Measurements from ENCODE around the gene SLC16A3.
"Not testable (repeated sequence)": the region's sequence is repeated elsewhere in the genome, so short reads cannot be mapped to it uniquely, and the experiment has no call there.

The SLC16A3 gene

GRCh38 chr17:82253179-82253544 lies 24.3 kb downstream of the SLC16A3 start:
- no peaks in the 10 kb centered on the region for H3K27me3 ChIP-seq (replicated peaks; ENCODE audit: insufficient read depth, low read length)
- no peak overlapping the region for H3K4me3 ChIP-seq (ENCODE audit: low read length)
- no peaks in the 10 kb centered on the region for H3F3A ChIP-seq (ENCODE audit: insufficient read depth, low read length)
- no peak overlapping the region for H3K27ac ChIP-seq (ENCODE audit: low read length)
- no peaks in the 10 kb centered on the region for H3K9me2 ChIP-seq (replicated peaks; ENCODE audit: insufficient read depth, low read length)
- H3K9me3 ChIP-seq (replicated peaks; ENCODE audit: insufficient read depth, low read length) = no peaks in the 10 kb centered on the region
- no peak overlapping the region for H3K4me2 ChIP-seq (ENCODE audit: low read depth, low read length)
- no peak overlapping the region for H3K9ac ChIP-seq (ENCODE audit: low read length)
- peaks cover 17% of the 10 kb centered on the region for H3K36me3 ChIP-seq (replicated peaks; ENCODE audit: insufficient read depth, low read length)
- TF ChIP-seq, protein P1, sequence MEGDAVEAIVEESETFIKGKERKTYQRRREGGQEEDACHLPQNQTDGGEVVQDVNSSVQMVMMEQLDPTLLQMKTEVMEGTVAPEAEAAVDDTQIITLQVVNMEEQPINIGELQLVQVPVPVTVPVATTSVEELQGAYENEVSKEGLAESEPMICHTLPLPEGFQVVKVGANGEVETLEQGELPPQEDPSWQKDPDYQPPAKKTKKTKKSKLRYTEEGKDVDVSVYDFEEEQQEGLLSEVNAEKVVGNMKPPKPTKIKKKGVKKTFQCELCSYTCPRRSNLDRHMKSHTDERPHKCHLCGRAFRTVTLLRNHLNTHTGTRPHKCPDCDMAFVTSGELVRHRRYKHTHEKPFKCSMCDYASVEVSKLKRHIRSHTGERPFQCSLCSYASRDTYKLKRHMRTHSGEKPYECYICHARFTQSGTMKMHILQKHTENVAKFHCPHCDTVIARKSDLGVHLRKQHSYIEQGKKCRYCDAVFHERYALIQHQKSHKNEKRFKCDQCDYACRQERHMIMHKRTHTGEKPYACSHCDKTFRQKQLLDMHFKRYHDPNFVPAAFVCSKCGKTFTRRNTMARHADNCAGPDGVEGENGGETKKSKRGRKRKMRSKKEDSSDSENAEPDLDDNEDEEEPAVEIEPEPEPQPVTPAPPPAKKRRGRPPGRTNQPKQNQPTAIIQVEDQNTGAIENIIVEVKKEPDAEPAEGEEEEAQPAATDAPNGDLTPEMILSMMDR (IDR thresholded peaks at IDR 0.05; ENCODE audit: low read length) = no peak
- TF ChIP-seq EZH2 (optimal IDR thresholded peaks at IDR 0.05; ENCODE audit: low read depth, low read length) (no peak), EZH2phosphoT487 (IDR thresholded peaks at IDR 0.05; ENCODE audit: low read length) (no peak)
- no peak overlapping the region for H2AFZ ChIP-seq (ENCODE audit: low read length)
- H3K4me1 ChIP-seq (ENCODE audit: low read length) = no peaks in the 10 kb centered on the region
- DNase-seq = no peak
- H3K79me2 ChIP-seq (ENCODE audit: low read length) = peaks cover 81% of the 10 kb centered on the region
- no peaks in the 10 kb centered on the region for H4K20me1 ChIP-seq (ENCODE audit: insufficient read depth, low read length)

DNA sequence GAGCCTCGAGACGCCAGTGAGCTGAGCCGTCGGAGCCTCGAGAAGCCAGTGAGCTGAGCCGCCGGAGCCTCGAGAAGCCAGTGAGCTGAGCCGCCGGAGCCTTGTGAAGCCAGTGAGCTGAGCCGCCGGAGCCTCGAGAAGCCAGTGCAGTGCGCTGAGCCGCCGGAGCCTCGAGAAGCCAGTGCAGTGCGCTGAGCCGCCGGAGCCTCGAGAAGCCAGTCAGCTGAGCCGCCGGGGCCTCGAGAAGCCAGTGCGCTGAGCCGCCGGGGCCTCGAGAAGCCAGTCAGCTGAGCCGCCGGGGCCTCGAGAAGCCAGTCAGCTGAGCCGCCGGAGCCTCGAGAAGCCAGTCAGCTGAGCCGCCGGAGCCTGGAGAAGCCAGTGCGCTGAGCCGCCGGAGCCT lies 25.3 kb downstream of the SLC16A3 start:
- Histone ChIP-seq H3K36me3 (replicated peaks; ENCODE audit: insufficient read depth, low read length) (peaks cover 17% of the 10 kb centered on the region), H3K79me2 (ENCODE audit: low read length) (peaks cover 81% of the 10 kb centered on the region)
- H3K9me2 ChIP-seq (replicated peaks; ENCODE audit: insufficient read depth, low read length); H3K27me3 ChIP-seq (replicated peaks; ENCODE audit: insufficient read depth, low read length); H4K20me1 ChIP-seq (ENCODE audit: insufficient read depth, low read length); H3K4me3 ChIP-seq (ENCODE audit: low read length); DNase-seq; H3K4me2 ChIP-seq (ENCODE audit: low read depth, low read length); H3F3A ChIP-seq (ENCODE audit: insufficient read depth, low read length); H3K9ac ChIP-seq (ENCODE audit: low read length); H3K27ac ChIP-seq (ENCODE audit: low read length); H3K9me3 ChIP-seq (replicated peaks; ENCODE audit: insufficient read depth, low read length); H3K4me1 ChIP-seq (ENCODE audit: low read length); H2AFZ ChIP-seq (ENCODE audit: low read length): not testable (repeated sequence)

DNA sequence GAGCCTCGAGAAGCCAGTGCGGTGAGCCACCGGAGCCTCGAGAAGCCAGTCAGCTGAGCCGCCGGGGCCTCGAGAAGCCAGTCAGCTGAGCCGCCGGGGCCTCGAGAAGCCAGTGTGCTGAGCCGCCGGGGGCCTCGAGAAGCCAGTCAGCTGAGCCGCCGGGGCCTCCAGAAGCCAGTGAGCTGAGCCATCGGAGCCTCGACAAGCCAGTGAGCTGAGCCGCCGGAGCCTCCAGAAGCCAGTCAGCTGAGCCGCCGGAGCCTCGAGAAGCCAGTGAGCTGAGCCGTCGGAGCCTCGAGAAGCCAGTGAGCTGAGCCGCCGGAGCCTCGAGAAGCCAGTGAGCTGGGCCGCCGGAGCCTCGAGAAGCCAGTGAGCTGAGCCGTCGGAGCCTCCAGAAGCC lies 25.9 kb downstream of the SLC16A3 start:
- H3K27ac ChIP-seq (ENCODE audit: low read length); H3F3A ChIP-seq (ENCODE audit: insufficient read depth, low read length); H3K27me3 ChIP-seq (replicated peaks; ENCODE audit: insufficient read depth, low read length); H3K4me3 ChIP-seq (ENCODE audit: low read length); H4K20me1 ChIP-seq (ENCODE audit: insufficient read depth, low read length); DNase-seq; H3K9me3 ChIP-seq (replicated peaks; ENCODE audit: insufficient read depth, low read length); H3K9ac ChIP-seq (ENCODE audit: low read length); H3K9me2 ChIP-seq (replicated peaks; ENCODE audit: insufficient read depth, low read length); H3K4me2 ChIP-seq (ENCODE audit: low read depth, low read length); H3K4me1 ChIP-seq (ENCODE audit: low read length); H2AFZ ChIP-seq (ENCODE audit: low read length): not testable (repeated sequence)
- Histone ChIP-seq H3K36me3 (replicated peaks; ENCODE audit: insufficient read depth, low read length) (peaks cover 17% of the 10 kb centered on the region), H3K79me2 (ENCODE audit: low read length) (peaks cover 81% of the 10 kb centered on the region)

- no peak overlapping the region for H2AFZ ChIP-seq (ENCODE audit: low read length)
- peaks cover 17% of the 10 kb centered on the region for H3K36me3 ChIP-seq (replicated peaks; ENCODE audit: insufficient read depth, low read length)
- H3K9ac ChIP-seq (ENCODE audit: low read length) = no peak overlapping the region
- H3K4me2 ChIP-seq (ENCODE audit: low read depth, low read length) = no peak overlapping the region
- no peaks in the 10 kb centered on the region for H3K4me1 ChIP-seq (ENCODE audit: low read length)
- no peak for DNase-seq
- no peaks in the 10 kb centered on the region for H4K20me1 ChIP-seq (ENCODE audit: insufficient read depth, low read length)
- H3K27ac ChIP-seq (ENCODE audit: low read length) = no peak overlapping the region
- no peaks in the 10 kb centered on the region for H3F3A ChIP-seq (ENCODE audit: insufficient read depth, low read length)
- peaks cover 74% of the 10 kb centered on the region for H3K79me2 ChIP-seq (ENCODE audit: low read length)
- H3K9me2 ChIP-seq (replicated peaks; ENCODE audit: insufficient read depth, low read length) = no peaks in the 10 kb centered on the region
- no peak overlapping the region for H3K4me3 ChIP-seq (ENCODE audit: low read length)
- TF ChIP-seq EZH2phosphoT487 (IDR thresholded peaks at IDR 0.05; ENCODE audit: low read length) (no peak), EZH2 (optimal IDR thresholded peaks at IDR 0.05; ENCODE audit: low read depth, low read length) (no peak)
- TF ChIP-seq, protein P1 (IDR thresholded peaks at IDR 0.05; ENCODE audit: low read length) = no peak
- H3K27me3 ChIP-seq (replicated peaks; ENCODE audit: insufficient read depth, low read length) = no peaks in the 10 kb centered on the region
- H3K9me3 ChIP-seq (replicated peaks; ENCODE audit: insufficient read depth, low read length) = no peaks in the 10 kb centered on the region
Measured at GRCh38 chr17:82255402-82255972, 26.6 kb downstream of the SLC16A3 start.

Data from MM.1S (cell line).